Activated CD4-positive, alpha-beta T cell treated with anti-CD3 and anti-CD28 coated beads for 4 hours (primary cell): ENCODE data around the gene RGS3.

Experiments
- DNase-seq, 2 donors: peaks; one replicate each; pipeline ENCODE4 v3.0.0-alpha.2; 2020

Gene RGS3

DNA sequence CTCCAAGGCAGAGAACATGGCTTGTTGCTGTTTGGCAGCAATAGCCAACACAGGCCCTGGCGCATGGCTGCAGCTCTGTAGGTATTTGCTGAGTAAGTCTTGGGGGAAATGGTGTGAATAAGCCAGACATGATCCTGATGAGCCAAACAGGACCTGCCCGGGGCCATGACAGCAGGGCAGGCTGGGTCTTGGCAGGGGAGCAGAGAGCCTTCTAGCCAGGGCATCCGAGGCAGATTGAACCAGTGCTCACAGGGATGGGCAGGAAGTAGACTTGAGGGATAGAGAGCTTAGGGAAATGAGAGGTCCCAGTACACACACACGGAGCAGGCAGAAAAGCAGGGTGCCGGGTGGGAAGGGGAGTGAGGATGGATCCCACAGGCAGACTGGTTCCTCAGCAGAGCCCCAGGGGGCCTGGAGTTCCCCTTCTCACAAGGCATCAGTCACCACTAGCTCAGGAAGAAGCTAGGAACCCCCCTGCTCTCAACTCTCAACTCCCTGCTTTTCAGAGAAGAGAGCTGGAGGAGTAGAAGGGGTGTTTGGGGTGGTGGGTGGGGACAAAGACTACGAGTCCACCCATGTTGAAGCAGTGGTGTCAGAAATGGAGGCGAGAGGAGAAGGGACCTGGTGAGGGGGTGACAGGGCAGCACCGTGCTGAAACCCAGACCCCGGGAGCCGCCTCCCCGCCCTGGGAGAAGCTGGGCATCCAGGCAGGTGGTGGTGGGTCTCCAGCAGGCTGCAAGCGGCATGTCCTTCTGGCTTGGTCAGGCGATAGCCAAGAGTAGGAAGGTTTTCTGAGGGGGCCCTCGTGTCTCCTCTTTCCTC is 111.1 kb downstream of the RGS3 start:
- no peak for DNase-seq

DNA sequence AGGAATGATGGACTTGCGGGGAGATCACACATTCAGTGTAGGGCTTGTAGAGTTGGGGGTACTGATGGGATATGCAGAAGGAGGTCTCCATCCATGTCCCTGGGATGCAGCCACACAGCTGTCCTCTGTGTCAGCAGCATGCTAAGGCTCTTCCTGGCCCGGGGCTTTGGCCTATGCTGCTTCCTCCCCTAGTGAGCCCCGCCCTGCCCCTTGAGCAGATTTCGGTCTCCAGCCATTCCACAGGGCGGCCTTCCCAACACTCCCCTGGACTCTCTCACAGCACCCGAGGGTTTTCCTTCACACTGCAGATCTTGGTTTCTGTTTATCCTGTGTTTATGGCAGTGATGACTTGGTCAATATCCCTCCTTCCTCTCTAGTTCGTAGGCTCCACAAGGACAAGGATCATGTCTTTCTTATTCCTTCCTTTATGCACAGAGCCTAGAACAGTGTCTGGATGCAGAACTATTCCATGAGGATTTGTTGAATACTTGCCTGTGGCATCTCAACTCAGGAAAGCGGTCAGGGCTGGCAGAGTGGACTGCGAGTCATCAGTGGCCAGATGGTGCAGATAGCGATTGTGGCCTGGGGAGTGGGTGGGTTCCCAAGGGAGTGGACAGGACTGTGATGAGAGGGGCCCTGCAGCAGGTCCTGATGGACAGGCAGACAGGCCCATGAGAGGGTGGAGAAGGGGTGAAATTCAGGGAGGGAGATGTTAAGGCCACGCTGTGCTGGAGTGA is 114.2 kb downstream of the RGS3 start:
- no peak for DNase-seq

DNA sequence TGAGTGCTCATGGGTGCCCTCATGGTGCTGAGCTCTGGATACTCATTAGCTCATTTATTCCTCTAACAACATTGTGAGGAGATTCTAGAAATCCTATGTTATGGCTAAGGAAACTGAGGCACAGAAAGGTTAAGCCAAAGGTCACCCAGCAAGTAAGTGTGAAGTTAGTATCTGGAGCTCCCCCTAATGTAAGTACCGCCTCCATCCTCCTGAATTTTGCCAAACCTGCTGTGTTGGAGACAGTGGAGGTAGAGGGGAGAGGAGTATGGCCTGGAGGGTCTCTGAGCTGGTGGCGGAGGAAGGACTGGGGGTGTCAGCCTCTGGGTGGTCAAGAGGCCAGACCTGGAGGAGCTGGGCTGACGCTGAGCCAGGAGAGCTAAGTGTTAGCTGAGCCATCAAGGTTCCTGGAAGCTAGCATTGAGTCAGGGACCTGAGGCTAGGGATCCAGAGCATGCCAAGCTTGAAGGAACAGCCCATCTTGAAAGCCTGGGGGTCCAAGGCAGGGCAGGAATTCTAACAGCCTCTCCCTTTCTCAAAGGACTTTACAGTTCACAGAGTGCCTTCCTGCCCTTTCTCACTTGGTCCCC is 114.8 kb downstream of the RGS3 start:
- no peak for DNase-seq

DNA sequence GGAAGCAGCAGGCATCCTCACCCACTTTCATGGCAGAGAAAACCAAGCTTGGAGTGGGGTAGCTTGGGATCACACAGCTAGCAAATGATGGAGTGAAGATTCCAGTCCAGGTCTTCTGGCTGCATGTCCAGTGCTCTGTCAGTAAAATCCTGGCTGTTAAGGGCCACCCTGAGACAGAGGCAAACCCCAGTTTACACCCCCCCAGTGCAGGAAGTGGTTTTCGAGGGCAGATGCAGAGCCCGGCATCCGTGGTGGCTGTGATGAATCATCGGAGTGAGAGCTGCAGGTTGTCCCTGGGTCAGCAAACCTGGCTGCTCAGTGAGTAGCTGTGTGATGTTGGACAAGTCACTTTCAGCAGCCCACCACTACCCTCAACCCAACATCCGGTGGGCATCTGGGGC is 115.4 kb downstream of the RGS3 start:
- peak; percentile 71 to 80 for DNase-seq

DNA sequence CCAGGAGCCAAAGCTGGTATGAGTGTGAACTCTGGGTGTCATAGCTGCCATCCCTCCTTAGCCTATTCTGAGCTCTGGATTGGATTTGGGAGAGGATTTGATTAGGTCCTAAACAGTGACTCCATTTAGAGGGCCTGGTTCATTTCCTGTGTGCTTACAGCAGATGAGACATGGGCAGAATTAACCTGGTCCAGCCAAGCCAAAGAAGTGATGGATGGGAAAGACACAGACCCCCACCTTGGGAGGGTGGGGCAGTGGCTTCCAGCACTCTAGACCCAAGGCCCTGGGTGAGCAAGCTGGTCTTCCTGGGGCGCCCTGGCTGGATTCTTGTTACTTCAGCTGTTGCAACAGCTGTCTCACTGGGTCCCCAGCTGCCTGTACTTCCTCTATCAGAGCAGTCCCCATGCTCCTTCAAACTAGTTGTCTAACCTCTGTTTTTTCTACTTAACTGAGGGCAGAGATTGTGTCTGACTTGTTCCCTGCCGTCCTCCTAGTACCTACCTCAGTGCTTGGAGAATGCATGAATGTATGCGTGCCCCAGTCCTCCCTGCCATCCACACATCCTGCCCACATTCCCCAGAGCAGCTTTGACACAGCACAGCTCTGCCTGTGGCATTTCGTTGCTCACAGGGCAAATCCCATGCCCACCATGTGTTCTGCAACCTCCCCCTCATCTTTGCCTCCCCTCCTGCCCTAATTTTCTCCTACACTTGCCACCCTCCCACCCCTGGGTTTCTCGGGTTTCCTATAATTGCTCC is 115.9 kb downstream of the RGS3 start:
- no peak for DNase-seq

DNA sequence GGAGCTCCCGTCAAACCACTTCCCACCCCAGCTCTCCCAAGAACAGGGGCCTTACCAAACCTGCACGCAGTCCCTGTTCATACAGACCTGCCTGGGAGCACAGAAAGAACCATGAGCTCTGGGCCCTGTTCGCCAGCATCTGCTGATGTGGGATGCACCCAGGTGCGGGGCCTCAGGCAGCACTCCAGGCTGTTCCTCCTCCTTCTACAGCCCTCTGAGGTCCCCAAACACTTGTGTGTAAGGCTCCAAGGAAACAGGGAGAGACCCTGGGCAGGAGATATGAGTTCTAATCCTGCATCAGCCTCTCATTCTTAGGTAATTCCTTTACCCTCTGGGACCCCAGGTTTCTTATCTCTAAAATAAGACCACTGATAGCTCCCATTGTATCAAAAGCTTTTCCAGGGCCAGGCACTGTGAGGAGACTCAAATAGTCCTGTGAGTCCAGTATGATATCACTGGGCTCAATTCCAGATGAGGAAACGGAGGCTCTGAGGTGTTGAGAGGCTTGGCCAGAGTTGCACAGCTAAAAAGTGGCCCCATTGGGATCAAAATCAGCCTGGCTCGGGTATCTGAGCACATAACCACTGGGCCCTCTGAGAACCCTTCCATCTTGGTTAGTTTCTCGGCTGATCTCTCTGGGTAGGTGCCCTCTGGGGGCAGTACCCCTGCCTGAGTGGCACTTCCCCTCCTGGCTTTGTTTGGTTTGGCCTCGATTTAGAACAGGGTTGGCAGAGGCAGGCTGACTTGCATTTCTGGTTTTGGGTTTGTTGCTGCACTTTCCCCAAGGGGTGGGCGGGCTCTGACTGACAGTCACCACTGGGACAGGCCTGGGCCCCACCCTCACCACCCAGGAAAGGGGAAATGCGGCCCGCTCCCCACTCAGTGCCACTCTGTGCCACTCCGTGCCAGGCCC is 116.8 kb downstream of the RGS3 start:
- DNase-seq = peak; percentile 65 to 73

DNA sequence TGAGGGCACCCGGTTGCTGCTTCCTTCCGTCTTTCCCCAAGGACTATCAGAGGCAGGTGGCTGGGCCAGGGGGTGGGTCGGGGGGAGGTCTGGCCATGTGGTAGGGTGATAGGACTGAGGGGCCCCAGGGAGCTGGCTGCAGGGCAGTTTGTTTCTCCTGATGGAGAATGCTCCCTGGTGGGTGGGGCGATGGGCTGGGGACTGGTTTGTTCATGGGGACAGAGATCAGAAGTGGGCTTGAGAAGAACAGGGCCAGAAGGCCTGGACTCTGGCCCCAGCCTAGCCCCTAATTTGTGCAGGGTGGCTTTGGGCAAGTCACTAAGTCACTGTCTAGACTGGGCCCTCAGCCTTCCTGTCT is 117.4 kb downstream of the RGS3 start:
- DNase-seq = no peak

DNA sequence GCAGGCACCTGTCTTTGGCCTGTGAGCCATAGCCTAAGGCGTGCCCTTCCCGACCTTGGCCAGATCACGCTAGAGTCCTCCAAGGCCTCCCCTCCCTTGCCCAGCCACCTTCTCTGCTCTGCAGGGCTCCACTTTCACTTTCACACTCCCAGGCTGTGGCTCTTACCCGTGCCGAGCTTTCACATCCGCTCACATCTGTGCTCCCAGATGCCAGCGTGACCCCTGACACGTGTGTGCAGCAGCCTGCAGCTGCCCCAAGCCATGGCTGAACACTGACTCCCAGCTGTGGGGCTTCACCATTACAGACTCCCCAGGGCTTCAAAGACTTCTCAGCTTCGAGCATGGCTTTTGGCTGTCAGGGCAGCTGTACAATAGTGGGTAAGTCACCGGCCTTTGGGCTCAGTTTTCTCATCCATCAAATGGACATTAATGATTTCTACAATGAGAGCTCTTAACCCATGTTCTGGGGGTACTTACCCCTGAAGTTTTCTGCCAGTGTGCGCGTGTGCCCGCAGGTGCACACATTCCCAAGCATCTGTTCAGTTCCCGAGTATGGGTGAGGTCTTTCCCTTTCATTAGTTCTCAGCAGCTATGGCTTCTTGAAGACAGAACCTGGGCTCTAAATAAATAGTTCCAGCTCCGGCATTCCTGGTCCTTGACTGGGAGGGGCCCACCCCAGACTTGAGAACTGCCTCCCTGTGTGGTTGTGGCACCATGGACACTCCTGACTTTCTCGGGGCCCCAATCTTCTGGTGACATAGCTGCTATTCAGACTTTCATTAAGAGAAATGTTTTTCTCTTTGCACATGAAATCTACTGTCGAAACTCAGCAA is 118.6 kb downstream of the RGS3 start:
- peak; percentile 63 to 76 for DNase-seq

DNA sequence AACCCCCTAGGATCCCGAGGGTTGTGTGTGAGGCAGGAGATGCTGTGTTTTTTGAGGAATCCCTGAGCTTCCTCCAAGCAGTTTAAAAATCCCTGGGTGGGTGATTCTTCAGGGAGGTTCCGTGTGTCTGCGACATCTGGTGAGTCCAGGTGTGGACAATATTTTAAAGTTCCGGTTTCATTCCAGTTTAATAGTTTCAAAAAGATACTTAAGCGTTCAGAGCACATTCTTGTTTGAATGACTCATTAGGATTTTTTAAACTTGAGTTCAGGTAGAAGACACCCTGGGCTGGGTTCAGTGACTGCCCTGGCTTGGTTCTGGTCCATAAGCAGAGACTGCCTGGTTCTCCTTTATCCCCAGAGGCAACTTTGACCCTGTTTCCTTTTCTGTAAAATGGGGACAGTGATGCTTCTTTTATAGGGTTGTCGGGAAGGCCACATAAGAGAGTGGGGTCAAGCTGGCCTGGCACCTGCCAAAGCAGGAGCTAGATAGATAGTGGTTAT is 119.2 kb downstream of the RGS3 start:
- no peak for DNase-seq

DNA sequence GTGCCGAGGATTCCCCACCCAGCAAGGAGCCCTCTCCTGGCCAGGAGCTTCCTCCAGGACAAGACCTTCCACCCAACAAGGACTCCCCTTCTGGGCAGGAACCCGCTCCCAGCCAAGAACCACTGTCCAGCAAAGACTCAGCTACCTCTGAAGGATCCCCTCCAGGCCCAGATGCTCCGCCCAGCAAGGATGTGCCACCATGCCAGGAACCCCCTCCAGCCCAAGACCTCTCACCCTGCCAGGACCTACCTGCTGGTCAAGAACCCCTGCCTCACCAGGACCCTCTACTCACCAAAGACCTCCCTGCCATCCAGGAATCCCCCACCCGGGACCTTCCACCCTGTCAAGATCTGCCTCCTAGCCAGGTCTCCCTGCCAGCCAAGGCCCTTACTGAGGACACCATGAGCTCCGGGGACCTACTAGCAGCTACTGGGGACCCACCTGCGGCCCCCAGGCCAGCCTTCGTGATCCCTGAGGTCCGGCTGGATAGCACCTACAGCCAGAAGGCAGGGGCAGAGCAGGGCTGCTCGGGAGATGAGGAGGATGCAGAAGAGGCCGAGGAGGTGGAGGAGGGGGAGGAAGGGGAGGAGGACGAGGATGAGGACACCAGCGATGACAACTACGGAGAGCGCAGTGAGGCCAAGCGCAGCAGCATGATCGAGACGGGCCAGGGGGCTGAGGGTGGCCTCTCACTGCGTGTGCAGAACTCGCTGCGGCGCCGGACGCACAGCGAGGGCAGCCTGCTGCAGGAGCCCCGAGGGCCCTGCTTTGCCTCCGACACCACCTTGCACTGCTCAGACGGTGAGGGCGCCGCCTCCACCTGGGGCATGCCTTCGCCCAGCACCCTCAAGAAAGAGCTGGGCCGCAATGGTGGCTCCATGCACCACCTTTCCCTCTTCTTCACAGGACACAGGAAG is 120.2 kb downstream of the RGS3 start:
- DNase-seq = no peak

DNA sequence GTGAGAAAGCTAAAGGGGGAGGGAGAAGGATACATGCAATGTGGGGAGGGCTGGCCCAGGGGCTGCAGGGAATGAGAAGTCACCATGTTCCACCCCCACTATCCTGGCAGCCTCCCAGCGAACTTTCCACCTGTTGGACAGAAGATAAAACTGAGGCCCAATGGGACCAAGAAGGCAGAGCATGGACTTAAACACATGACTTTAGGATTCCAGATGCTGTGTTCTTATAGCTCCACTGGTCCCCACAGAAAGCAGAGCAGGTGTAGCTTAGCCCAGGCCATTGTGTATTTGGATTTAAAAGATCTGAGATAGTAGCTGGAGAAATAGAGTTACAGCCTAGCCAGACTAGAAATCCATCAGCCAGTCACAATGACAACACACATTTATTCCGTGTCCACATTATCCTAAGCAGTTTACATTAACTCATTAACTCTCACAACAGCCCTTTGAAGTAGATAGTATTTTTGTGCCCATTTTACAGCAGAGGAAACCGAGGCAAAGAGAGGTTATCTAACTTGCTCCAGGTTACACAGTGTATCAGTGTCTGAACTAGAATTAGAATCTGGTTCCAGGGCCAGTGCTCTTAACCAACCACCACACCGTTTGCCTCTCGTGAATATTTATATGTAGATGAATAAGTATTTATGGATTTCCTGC is 121.0 kb downstream of the RGS3 start:
- DNase-seq = no peak

DNA sequence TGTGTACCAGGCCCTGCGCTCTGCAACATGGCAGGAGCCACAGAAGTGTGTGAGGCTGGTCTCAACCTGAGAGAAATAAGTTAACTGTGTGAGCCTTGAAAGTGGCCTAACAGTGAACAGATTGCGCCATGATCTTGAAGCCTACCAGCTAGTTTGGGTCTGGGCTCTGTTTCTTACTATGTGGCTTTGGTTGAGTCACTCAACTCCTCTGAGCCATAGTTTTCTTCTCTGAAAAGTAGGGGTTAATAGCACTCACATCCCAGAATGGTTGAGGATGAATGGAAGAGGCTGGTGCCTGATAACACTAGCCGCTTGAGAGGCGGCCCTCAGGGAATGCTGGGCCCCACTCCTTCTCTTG is 121.5 kb downstream of the RGS3 start:
- no peak for DNase-seq

DNA sequence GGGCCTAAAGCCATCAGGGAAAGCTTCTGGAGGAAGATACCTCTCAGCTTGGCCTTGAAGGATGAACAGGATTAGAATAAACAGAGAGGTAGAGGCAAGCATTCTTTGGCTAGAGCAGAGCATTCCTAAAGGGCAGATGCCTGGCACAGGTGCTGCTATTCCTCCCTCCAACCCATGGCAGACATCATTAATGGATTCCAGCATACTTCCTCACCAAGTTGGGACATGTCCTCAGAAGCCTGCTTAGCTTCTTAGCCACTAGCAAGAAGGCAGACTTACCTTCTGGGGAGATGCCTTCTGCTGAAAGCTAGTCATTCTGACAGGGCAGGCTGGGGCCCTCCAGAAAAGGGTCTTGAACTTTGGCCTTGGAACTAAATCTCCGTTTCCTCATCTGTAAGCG is 122.0 kb downstream of the RGS3 start:
- no peak for DNase-seq

DNA sequence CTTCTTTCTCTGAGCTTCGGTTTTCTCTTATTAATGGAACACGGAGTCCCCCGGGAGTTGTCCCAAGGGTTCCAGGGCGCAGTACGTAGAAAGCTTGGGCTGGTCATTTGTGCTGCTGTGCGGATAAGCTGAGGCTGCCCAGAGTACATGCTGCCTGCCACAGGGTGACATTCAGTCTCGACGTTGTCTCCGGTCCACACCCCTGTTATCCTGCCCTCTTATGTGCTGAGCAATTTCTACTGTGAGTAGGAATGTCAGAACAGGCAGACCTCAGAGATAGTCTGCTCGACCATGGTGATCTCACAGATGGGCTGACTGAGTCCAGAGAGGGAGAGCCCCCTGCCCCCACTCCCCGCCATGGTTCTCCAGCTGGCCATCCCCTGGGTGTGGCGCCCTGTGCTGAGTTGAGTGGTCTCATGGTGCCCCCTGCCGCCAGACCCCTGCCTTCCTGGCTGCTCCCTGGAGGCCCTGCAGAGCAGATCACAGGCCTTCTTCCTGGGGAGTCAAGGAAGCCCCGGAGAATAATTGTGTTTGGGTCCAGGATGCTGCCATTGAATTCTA is 124.0 kb downstream of the RGS3 start:
- DNase-seq = peak in 1 of 2 donors; percentile 22

DNA sequence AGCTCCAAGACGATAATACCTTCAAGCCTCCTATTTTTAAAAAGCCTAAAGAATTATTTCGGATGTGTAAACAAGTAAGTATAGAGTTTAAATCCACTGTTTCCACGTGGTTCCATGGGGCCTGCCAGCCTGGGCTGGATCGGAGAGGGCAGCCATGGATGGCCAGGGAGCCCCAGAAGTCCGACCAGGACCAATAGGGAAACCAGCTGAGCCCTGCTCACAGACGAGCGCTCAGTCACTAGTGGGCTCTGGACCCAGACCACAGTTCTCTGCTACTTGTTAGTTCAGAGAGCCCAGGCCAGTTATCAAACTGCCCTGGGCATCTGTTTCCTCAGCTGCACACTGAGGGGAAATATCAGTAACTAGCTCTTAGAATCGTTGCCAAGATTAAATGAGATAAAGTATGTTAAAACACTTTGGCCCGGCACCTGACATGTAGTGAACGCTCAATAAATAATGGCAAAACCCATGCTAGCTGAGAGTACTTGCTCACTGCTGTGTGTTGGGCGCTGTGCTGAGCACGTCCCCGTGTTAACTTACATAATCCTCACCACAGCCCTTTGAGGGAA is 124.8 kb downstream of the RGS3 start:
- no peak for DNase-seq

DNA sequence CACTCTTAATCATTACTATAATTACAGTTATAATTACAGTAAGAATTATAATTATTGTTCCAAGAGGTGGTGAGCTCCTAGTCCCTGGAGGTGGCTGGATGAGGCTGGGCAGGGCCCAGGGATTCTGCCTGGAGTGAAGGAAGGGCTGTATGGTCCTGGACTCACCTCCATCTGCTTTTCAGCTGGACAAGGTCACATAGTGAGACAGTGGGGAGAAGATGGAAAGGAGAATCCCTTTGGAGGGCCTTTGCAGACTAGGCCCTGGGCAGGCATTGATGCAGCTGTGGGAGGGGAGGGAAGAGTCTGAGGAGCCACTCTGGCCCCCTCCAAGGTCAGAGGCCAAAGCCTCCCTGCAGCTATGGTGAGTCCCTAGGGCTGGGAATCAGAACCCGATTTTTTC is 125.4 kb downstream of the RGS3 start:
- DNase-seq = no peak

DNA sequence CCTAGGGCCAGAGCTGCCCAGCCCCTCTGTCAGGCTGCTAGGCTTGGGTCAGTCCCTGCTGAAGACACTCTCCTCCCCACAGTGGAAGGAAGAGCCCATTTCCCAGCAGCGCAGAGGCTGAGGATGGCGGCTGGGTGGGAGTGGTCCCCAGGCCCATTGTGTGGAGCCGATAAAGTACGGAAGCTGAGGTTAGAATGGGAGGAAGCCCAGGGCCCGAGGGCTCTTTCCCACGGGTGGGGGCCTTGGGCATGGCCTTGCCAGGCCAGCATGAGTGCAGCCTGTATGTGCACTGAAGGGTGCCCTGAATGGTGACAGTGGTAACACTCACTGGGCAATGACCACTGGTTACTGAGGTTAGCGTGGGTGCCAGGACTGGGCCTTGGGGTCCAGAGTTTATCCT is 125.9 kb downstream of the RGS3 start:
- DNase-seq = no peak

DNA sequence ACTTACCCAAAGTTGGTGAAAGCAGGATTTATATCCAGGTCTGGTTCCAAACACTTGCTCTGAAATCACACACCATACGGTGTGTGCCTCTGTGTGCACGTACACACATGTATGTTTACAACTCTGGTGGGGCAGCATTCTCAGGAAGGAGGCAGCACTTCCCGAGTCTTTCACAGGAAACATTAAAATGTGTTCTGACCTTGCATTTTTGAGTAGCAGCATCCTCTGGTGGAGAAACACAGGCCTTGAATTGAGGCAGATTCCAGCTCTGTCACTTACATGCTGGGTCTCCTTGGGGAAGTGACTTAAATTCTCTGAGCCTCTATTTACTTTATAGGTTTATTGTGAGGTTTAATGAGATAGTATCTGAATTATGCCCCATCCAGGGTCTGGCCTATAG is 126.4 kb downstream of the RGS3 start:
- no peak for DNase-seq

DNA sequence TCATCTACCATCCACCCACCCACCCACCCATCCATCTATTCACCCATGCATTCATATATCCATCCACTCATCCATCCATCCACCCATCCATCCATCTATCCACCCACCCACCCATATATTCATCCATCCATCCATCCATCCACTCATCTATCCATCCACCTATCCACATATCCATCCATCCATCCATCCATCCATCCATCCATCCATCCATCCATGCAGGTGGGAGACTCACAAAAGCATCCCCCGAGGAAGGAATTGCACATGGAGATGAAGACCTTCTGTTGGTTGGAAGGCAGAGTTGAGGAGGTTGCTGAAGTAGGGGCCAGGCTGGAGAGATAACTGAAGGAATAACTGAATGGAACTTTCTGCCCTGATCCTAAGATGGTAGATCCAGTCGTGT is 126.9 kb downstream of the RGS3 start:
- DNase-seq = no peak
